Adrenal gland (tissue), 12 donors: Measurements from ENCODE around the gene NEK7. TPM values are rescaled to one million over a fixed set of nuclear protein-coding genes. Genes with fewer than 3 reads are reported as not detected.
"Not testable (repeated sequence)": the region's sequence is repeated elsewhere in the genome, so short reads cannot be mapped to it uniquely, and the experiment has no call there.

Experiments
- DNase-seq, 7 donors: peaks; one replicate each; pipeline ENCODE4 v3.0.0-alpha.2; 2019 to 2020
- H3K27ac ChIP-seq, 5 donors: fragments of 200-600 bp; sonication (generic) in 4 of 5; 1 replicate in 3 of 5; 2 replicates in 2 of 5; pipeline versions ENCODE4 v1.5.1 to v1.8.0; 2016 to 2020; ENCODE audit warnings: mild to moderate bottlenecking in 1 of 5
- H3K27me3 ChIP-seq: fragments of 200-600 bp; 2 replicates; pipeline ENCODE4 v1.8.0; 2021
- H3K36me3 ChIP-seq, 2 donors: fragments of 200-600 bp; replicated peaks in 1 of 2; 1 replicate in 1 of 2; 2 replicates in 1 of 2; pipeline versions ENCODE4 v1.5.1 to v1.8.0; 2018 to 2022
- H3K4me1 ChIP-seq, 2 donors: fragments of 200-600 bp; replicated peaks in 1 of 2; 1 replicate in 1 of 2; 2 replicates in 1 of 2; pipeline versions ENCODE4 v1.5.1 to v1.8.0; 2018 to 2021
- H3K4me3 ChIP-seq, 4 donors: fragments of 200-600 bp; sonication (generic) in 3 of 4; one replicate each; pipeline ENCODE4 v1.5.1; 2016 to 2018
- H3K9me3 ChIP-seq, 3 donors: fragments of 200-600 bp; sonication (generic) in 1 of 3; replicated peaks in 1 of 3; 1 replicate in 2 of 3; 2 replicates in 1 of 3; pipeline versions ENCODE4 v1.5.1 to v1.8.0; 2016 to 2021
- POLR2A ChIP-seq, 2 donors: fragments of 450-650 bp; IDR thresholded peaks; one replicate each; pipeline ENCODE4 v1.6.1; 2017; ENCODE audit warnings: antibody characterized with exemption in 2 of 2, mild to moderate bottlenecking in 2 of 2, moderate library complexity in 1 of 2
- WGBS, 4 donors: extraction: QIAGEN DNeasy Blood & Tissue Kit in 2 of 4; methylation state at CpG; one replicate each; pipeline versions ENCODE4 v1.1.5 to v1.1.7; 2013 to 2017; 5-methylcytosine and 5-hydroxymethylcytosine counted together
- intact Hi-C, 2 donors: fragments of 100-400 bp; cut with DNase I; formaldehyde crosslinking; loops; one replicate each; pipeline versions ENCODE4 v1.14.1 to v1.15.0; 2022 to 2023
- polyA plus RNA-seq, 3 donors: library from polyadenylated mRNA; stranded (reverse); fragments of 200-250 nt in 2 of 3; fragments of 350-450 nt in 1 of 3; fragmentation: Illumina TruSeq in 1 of 3; extraction: RNeasy Lipid Tissue Mini Kit (QIAGEN cat#74804) in 1 of 3; gene quantifications; one replicate each; pipeline ENCODE4 v1.2.3, GENCODE V29; 2013 to 2014
- total RNA-seq, 9 donors: library from RNA; depleted of rRNA in 4 of 9; stranded (reverse); fragments of >200 nt in 4 of 9; fragments of 120-200 nt in 1 of 9; fragmentation: NEBNext Ultra II Directional in 1 of 9; extraction: Animal tissue kit (Norgen Biotek cat#: 25700) in 1 of 9; gene quantifications; one replicate each; pipeline versions ENCODE4 v1.1.0 to v1.2.4, GENCODE V29; 2013 to 2023
- TF ChIP-seq, protein P1 (sequence below), 6 experiments: fragments of 450-650 bp in 4 of 6; fragments of 200-600 bp in 2 of 6; sonication (generic) in 1 of 6; IDR thresholded peaks; 1 replicate in 5 of 6; 2 replicates in 1 of 6; pipeline versions ENCODE4 v1.5.1 to v1.8.0; 2016 to 2021; ENCODE audit warnings: antibody characterized with exemption in 6 of 6, mild to moderate bottlenecking in 2 of 6, moderate library complexity in 1 of 6
- donor health status: healthy with polysubstance abuse.
- donor health status: Bipolar disorder and iron deficiency.
- donor health status: DM: yes; HTN: yes; CAD: no.
- donor health status: DM: no; HTN: no; CAD: no.
- donor health status: DM: no; HTN: no; CAD: no.
- donor health status: DM: yes; HTN: yes; CAD: no.

NEK7 gene
- total and polyA plus RNA-seq, 12 donors: 34.0 to 270 (median 148) TPM

DNA sequence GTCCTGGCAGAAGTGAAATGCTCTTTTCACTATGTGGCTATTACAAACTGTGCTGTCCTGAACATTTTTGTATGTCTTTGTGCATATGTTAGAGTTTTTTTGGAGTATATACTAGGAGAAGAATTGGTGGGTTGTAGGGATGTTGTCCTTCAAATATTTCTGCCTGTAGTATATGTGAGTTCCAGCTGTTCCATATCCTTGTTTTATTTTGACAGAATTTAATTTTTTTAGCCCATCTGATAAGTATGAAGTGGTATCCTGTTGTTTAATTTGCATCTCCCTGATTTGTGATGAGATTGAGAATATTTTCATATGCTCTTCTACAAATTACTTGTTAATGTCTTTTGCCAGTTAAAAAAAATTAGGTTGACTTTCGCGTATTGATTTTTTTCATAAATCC, 34.3 kb downstream of the NEK7 start:
- no peaks in the 10 kb centered on the region for H3K36me3 ChIP-seq
- no peak overlapping the region for H3K4me3 ChIP-seq
- H3K27ac ChIP-seq: no peak overlapping the region
- TF ChIP-seq POLR2A (IDR thresholded peaks at IDR 0.05): no peak
- TF ChIP-seq, protein P1, sequence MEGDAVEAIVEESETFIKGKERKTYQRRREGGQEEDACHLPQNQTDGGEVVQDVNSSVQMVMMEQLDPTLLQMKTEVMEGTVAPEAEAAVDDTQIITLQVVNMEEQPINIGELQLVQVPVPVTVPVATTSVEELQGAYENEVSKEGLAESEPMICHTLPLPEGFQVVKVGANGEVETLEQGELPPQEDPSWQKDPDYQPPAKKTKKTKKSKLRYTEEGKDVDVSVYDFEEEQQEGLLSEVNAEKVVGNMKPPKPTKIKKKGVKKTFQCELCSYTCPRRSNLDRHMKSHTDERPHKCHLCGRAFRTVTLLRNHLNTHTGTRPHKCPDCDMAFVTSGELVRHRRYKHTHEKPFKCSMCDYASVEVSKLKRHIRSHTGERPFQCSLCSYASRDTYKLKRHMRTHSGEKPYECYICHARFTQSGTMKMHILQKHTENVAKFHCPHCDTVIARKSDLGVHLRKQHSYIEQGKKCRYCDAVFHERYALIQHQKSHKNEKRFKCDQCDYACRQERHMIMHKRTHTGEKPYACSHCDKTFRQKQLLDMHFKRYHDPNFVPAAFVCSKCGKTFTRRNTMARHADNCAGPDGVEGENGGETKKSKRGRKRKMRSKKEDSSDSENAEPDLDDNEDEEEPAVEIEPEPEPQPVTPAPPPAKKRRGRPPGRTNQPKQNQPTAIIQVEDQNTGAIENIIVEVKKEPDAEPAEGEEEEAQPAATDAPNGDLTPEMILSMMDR (IDR thresholded peaks at IDR 0.05): no peak
- intact Hi-C loops: no loop called here
- no peaks in the 10 kb centered on the region for H3K27me3 ChIP-seq
- no peak for DNase-seq
- H3K4me1 ChIP-seq: peaks cover 8 to 65% of the 10 kb centered on the region in 2 donors
- WGBS, 4 donors: 87 to 96% (median 92%) methylated on average over 2 of the region's 2 CpGs
- no peaks in the 10 kb centered on the region for H3K9me3 ChIP-seq

DNA sequence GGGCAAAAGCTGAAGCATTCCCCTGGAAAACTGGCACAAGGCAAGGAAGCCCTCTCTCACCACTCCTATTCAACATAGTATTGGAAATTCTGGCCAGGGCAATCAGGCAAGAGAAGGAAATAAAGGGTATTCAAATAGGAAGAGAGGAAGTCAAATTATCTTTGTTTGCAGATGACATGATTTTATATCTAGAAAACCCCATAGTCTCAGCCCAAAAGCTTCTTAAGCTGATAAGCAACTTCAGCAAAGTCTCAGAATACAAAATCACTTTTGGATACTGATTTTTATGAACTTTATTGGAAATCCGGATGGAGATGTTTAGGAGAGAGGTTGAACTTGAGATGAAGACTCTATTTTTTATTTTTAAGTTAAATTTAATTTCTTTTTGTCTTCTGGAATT, 37.1 kb downstream of the NEK7 start:
- H3K27me3 ChIP-seq, DNase-seq, H3K9me3 ChIP-seq, H3K27ac ChIP-seq, H3K4me3 ChIP-seq, intact Hi-C loops, H3K36me3 ChIP-seq: not testable (repeated sequence)
- WGBS, 4 donors: 39 to 97% (median 97%) methylated on average over 1 of the region's 1 CpG
- H3K4me1 ChIP-seq: peaks cover 0 to 50% of the 10 kb centered on the region in 2 donors

DNA sequence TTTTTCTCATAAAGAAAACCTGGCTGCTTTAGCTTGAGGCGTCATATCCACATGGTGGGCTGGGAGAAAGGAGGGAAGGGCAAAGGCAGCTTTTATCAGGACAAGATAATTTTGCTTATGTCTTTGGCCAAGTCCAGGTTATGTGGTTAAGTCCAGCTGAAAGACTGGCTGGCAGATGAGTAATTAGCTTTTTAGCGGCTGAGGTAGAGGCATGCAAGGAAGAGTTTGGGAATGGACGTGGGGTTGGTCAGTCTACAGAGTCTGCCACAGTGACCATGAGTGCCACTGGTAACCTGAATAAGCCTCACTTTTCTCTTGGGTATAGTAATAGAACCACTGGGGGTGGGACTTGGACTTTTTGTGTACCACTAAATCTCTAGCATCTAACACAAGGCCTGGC, 39.8 kb downstream of the NEK7 start:
- 79 to 90% (median 89%) methylated on average over 3 of the region's 3 CpGs for WGBS, 4 donors
- TF ChIP-seq POLR2A (IDR thresholded peaks at IDR 0.05): no peak
- TF ChIP-seq, protein P1 (IDR thresholded peaks at IDR 0.05): no peak
- intact Hi-C loops: no loop called here
- Histone ChIP-seq H3K4me1 (peaks cover 0 to 47% of the 10 kb centered on the region in 2 donors), H3K27ac (no peak overlapping the region), H3K27me3 (no peaks in the 10 kb centered on the region), H3K36me3 (no peaks in the 10 kb centered on the region), H3K9me3 (no peaks in the 10 kb centered on the region), H3K4me3 (no peak overlapping the region)
- no peak for DNase-seq

DNA sequence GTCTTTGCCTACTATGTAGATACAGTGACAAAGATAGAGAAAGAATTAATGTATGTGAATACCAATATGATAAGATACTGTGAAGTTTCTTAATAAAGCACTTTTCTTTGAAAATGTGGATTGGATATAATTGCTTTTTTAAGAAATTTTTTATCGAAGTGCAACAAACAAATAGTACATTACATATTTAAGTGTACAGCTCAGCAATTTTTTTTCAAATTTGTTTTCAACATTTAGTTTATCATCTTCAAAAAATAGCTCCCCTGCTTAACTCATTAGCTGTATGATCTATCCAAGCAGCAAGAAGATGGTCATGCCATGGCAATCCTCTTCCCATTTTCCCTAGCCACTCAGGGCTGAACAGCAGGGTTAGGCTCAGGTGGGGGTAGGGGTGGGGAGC, 40.5 kb downstream of the NEK7 start:
- no peak overlapping the region for H3K27ac ChIP-seq
- 81 to 93% (median 91%) methylated on average over 1 of the region's 1 CpG for WGBS, 4 donors
- H3K36me3 ChIP-seq: no peaks in the 10 kb centered on the region
- DNase-seq: no peak
- intact Hi-C loops: no loop called here
- H3K4me1 ChIP-seq: peaks cover 0 to 50% of the 10 kb centered on the region in 2 donors
- TF ChIP-seq, protein P1 (IDR thresholded peaks at IDR 0.05): no peak
- TF ChIP-seq POLR2A (IDR thresholded peaks at IDR 0.05): no peak
- H3K4me3 ChIP-seq: no peak overlapping the region
- no peaks in the 10 kb centered on the region for H3K9me3 ChIP-seq
- H3K27me3 ChIP-seq: no peaks in the 10 kb centered on the region

DNA sequence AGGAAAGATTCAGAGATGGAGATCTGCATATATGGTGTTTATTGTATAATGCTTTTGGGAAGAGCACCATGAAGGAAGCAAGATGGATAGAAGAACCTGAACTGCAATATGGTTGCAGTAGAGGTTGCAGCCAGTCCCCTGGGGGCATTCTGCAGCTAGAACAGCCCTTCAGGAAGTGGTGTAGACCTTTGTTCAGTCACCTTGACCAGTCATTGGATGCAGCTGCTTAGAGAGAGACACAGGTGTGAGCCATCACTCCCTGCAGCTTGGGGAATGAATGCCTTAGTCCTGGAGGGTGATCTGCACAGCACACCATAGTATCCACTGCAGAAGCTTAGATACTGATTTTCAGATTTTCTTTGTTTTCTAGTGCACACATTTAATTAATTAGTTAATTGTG, 42.3 kb downstream of the NEK7 start:
- Histone ChIP-seq H3K4me3 (no peak overlapping the region), H3K27ac (no peak overlapping the region), H3K27me3 (no peaks in the 10 kb centered on the region), H3K9me3 (no peaks in the 10 kb centered on the region), H3K36me3 (no peaks in the 10 kb centered on the region), H3K4me1 (peaks cover 0 to 52% of the 10 kb centered on the region in 2 donors)
- no peak for TF ChIP-seq POLR2A (IDR thresholded peaks at IDR 0.05)
- TF ChIP-seq, protein P1 (IDR thresholded peaks at IDR 0.05): no peak
- intact Hi-C loops: no loop called here
- no peak for DNase-seq
